ENCODE results near the gene RAPGEF4. TPM values are rescaled to one million over a fixed set of nuclear protein-coding genes. Genes with fewer than 3 reads are reported as not detected.

Gene RAPGEF4
- total RNA-seq, 1 experiment from 2014 or later: 0.62 TPM

DNA sequence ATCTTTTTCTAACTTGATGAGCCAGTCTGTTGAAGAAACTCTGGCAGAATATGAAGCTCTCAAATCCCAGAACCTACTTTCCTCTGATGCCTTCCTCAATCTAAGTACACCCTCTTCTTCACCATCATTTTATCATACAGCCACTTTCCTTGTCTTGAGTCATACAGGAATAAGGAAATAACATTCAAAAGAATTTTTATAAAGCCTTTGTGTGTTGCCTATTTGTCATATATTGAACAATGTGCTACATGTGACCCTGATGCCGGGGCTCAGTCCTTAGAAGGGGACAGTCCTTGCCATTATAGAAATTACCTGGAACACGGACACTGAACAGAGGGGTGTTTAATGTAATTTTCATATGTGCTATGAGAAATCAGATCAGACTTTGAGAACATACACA, 27.4 kb downstream of the RAPGEF4 start:
- no peaks in the 10 kb centered on the region for H3K9me3 ChIP-seq (ENCODE audit: control insufficient read depth, insufficient read depth, low read depth, low read length)
- no TSS peak for BruUV-seq (replicated peaks)

GRCh38 chr2:172765662-172766061, 30.0 kb downstream of the RAPGEF4 start:
- POLR2A ChIA-PET: no interaction called here
- in situ Hi-C loops (cut with HindIII; ENCODE audit: low pct_unique_long_range_greater_than_20kb, low sequenced_read_pairs): no loop called here

More for the DNA sequence above, 27.4 kb downstream of the RAPGEF4 start:
- Histone ChIP-seq H3K36me3 (ENCODE audit: control insufficient read depth, insufficient read depth, low read length) (no peaks in the 10 kb centered on the region), H3K4me1 (ENCODE audit: control insufficient read depth, insufficient read depth, low read length) (no peaks in the 10 kb centered on the region), H3K27ac (ENCODE audit: low read length) (no peak overlapping the region), H3K4me3 (ENCODE audit: low read depth in 2 of 2, low read length in 2 of 2) (no peak overlapping the region), H3K27me3 (ENCODE audit: control insufficient read depth, insufficient read depth, low read length) (no peaks in the 10 kb centered on the region)
- ChIA-PET CTCF (no interaction called here), POLR2A (no interaction called here)
- no peak for DNase-seq (ENCODE audit: low read depth, low spot score)
- intact Hi-C loops (cut with micrococcal nuclease; ENCODE audit: unreplicated experiment): no loop called here
- TF ChIP-seq, protein P1, sequence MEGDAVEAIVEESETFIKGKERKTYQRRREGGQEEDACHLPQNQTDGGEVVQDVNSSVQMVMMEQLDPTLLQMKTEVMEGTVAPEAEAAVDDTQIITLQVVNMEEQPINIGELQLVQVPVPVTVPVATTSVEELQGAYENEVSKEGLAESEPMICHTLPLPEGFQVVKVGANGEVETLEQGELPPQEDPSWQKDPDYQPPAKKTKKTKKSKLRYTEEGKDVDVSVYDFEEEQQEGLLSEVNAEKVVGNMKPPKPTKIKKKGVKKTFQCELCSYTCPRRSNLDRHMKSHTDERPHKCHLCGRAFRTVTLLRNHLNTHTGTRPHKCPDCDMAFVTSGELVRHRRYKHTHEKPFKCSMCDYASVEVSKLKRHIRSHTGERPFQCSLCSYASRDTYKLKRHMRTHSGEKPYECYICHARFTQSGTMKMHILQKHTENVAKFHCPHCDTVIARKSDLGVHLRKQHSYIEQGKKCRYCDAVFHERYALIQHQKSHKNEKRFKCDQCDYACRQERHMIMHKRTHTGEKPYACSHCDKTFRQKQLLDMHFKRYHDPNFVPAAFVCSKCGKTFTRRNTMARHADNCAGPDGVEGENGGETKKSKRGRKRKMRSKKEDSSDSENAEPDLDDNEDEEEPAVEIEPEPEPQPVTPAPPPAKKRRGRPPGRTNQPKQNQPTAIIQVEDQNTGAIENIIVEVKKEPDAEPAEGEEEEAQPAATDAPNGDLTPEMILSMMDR (IDR thresholded peaks at IDR 0.05): no peak
- TF ChIP-seq POLR2AphosphoS5 (IDR thresholded peaks at IDR 0.05; ENCODE audit: low read depth, low read length): no peak
- no peak for TF ChIP-seq TCF7L2 (IDR thresholded peaks at IDR 0.05; ENCODE audit: low read depth, low read length)
- TF ChIP-seq, protein P2, sequence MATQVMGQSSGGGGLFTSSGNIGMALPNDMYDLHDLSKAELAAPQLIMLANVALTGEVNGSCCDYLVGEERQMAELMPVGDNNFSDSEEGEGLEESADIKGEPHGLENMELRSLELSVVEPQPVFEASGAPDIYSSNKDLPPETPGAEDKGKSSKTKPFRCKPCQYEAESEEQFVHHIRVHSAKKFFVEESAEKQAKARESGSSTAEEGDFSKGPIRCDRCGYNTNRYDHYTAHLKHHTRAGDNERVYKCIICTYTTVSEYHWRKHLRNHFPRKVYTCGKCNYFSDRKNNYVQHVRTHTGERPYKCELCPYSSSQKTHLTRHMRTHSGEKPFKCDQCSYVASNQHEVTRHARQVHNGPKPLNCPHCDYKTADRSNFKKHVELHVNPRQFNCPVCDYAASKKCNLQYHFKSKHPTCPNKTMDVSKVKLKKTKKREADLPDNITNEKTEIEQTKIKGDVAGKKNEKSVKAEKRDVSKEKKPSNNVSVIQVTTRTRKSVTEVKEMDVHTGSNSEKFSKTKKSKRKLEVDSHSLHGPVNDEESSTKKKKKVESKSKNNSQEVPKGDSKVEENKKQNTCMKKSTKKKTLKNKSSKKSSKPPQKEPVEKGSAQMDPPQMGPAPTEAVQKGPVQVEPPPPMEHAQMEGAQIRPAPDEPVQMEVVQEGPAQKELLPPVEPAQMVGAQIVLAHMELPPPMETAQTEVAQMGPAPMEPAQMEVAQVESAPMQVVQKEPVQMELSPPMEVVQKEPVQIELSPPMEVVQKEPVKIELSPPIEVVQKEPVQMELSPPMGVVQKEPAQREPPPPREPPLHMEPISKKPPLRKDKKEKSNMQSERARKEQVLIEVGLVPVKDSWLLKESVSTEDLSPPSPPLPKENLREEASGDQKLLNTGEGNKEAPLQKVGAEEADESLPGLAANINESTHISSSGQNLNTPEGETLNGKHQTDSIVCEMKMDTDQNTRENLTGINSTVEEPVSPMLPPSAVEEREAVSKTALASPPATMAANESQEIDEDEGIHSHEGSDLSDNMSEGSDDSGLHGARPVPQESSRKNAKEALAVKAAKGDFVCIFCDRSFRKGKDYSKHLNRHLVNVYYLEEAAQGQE (IDR thresholded peaks at IDR 0.05; ENCODE audit: insufficient read depth in 1 of 2, low read depth in 2 of 2, low read length in 1 of 2): no peak
- TF ChIP-seq SIN3A (IDR thresholded peaks at IDR 0.05; ENCODE audit: borderline replicate concordance, insufficient read depth, low read depth, low read length): no peak
- ATAC-seq: no peak
- in situ Hi-C loops (cut with HindIII; ENCODE audit: low pct_unique_long_range_greater_than_20kb, low sequenced_read_pairs): no loop called here

More at GRCh38 chr2:172765662-172766061, 30.0 kb downstream of the RAPGEF4 start:
- H3K27me3 ChIP-seq (ENCODE audit: control insufficient read depth, insufficient read depth, low read length): no peaks in the 10 kb centered on the region
- H3K4me3 ChIP-seq (ENCODE audit: low read depth in 2 of 2, low read length in 2 of 2): no peak overlapping the region
- CTCF ChIA-PET: no interaction called here
- H3K4me1 ChIP-seq (ENCODE audit: control insufficient read depth, insufficient read depth, low read length): no peaks in the 10 kb centered on the region
- TF ChIP-seq, protein P1 (IDR thresholded peaks at IDR 0.05): no peak
- TF ChIP-seq, protein P2 (IDR thresholded peaks at IDR 0.05; ENCODE audit: insufficient read depth in 1 of 2, low read depth in 2 of 2, low read length in 1 of 2): no peak
- TF ChIP-seq TCF7L2 (IDR thresholded peaks at IDR 0.05; ENCODE audit: low read depth, low read length): no peak
- no peak for TF ChIP-seq POLR2AphosphoS5 (IDR thresholded peaks at IDR 0.05; ENCODE audit: low read depth, low read length)
- TF ChIP-seq SIN3A (IDR thresholded peaks at IDR 0.05; ENCODE audit: borderline replicate concordance, insufficient read depth, low read depth, low read length): no peak
- BruUV-seq (replicated peaks): no TSS peak
- H3K27ac ChIP-seq (ENCODE audit: low read length): no peak overlapping the region
- ATAC-seq (no peak), DNase-seq (ENCODE audit: low read depth, low spot score) (no peak)
- no peaks in the 10 kb centered on the region for H3K36me3 ChIP-seq (ENCODE audit: control insufficient read depth, insufficient read depth, low read length)
- H3K9me3 ChIP-seq (ENCODE audit: control insufficient read depth, insufficient read depth, low read depth, low read length): no peaks in the 10 kb centered on the region
- intact Hi-C loops (cut with micrococcal nuclease; ENCODE audit: unreplicated experiment): no loop called here

Measured in Panc1 (cell line).